NT2/D1 (cell line): ENCODE measurements around the gene CDON.

ENCODE experiments used
- DNase-seq: peaks from one replicate; pipeline ENCODE4 v3.0.0-alpha.2; 2011; ENCODE audit warnings: low read depth, low spot score
- H3K27me3 ChIP-seq: 2 replicates; pipeline ENCODE4 v1.6.0; 2011; ENCODE audit warnings: mild to moderate bottlenecking; ENCODE audit not compliant: insufficient read length, insufficient read depth
- H3K36me3 ChIP-seq: 2 replicates; pipeline ENCODE4 v1.6.1; 2011; ENCODE audit warnings: mild to moderate bottlenecking, low read length, mixed read lengths; ENCODE audit not compliant: insufficient read depth, insufficient read length
- H3K4me1 ChIP-seq: 2 replicates; pipeline ENCODE4 v1.5.1; 2011; ENCODE audit not compliant: insufficient read depth, insufficient read length
- H3K4me3 ChIP-seq: 2 replicates; pipeline ENCODE4 v1.5.1; 2011; ENCODE audit warnings: low read depth; ENCODE audit not compliant: insufficient read length
- H3K9ac ChIP-seq: 2 replicates; pipeline ENCODE4 v1.6.0; 2011; ENCODE audit warnings: low read depth; ENCODE audit not compliant: insufficient read length
- H3K9me3 ChIP-seq: 2 replicates; pipeline ENCODE4 v1.5.1; 2011; ENCODE audit warnings: mild to moderate bottlenecking, low read length; ENCODE audit not compliant: insufficient read depth
- SUZ12 ChIP-seq: IDR thresholded peaks from 2 replicates; pipeline ENCODE4 v1.6.1; 2011; ENCODE audit not compliant: insufficient read length, insufficient read depth; ENCODE audit errors: extremely low read depth
- YY1 ChIP-seq: IDR thresholded peaks from 2 replicates; pipeline ENCODE4 v1.6.1; 2011; ENCODE audit not compliant: insufficient read length, insufficient read depth
- ZNF274 ChIP-seq: IDR thresholded peaks from 2 replicates; pipeline ENCODE4 v1.6.1; 2011; ENCODE audit warnings: mild to moderate bottlenecking, low read depth, low read length

The CDON gene

DNA sequence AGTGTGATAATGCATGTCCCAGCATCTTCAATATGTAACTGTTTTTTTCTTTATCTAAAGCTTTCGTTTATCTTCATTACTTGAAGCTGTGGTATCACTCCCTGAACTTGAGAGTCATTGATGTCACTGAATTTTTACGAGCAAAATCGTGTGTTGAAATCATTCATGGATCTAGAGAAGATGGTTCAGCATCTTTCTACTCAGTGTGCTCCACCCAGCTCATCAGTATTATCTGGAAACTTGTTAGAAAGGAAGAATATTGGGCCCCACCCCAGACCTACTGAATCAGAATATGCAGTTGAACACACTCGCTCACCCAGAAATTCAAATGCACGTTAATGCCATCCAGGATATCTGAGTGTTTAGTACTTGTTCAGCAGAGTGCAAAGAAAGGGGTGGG lies 8.3 kb downstream of the CDON start:
- Histone ChIP-seq H3K4me3 (no peak overlapping the region), H3K9me3 (no peaks in the 10 kb centered on the region), H3K27me3 (no peaks in the 10 kb centered on the region), H3K9ac (no peak overlapping the region), H3K36me3 (no peaks in the 10 kb centered on the region), H3K4me1 (no peaks in the 10 kb centered on the region)
- no peak for DNase-seq
- no peak for TF ChIP-seq YY1
- no peak for TF ChIP-seq ZNF274
- no peak for TF ChIP-seq SUZ12

DNA sequence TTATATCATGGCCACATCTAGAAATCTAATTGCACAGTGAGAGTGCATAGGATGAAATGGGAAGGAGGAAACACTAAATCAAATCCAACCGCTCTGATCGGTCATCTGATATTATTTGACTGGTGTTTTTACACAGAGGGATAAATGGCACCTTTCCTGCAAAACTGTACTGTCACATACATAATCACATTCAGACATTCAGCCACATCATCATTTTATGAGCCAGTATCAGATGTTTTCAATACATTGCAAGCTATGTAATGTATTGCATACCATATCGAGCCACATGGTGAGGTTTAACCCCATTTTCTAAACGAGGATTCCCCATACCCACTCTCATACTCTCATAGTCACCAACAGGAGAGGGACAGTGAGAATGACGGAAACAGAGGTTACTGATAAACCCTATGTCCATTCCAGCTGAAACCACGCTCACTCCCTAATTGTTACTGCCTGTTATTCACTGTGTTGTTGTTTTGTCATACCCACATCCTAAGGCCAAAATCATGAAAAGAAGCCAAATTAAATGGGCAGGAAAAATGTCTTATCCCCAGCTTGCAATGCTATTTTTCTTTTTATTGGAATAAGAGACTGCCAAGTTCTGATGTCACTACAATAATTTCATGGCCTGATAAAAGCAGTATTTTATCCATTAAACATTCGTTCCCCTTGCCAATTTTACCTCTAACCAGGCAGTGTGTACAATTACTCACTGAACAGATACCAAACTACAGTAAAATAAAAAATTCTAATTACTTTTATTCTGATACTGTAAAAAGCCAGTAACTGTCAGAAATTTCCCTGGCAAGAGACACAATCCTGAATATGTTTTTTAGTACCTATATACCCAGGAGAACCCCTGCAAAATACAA lies 9.0 kb downstream of the CDON start:
- Histone ChIP-seq H3K36me3 (no peaks in the 10 kb centered on the region), H3K27me3 (no peaks in the 10 kb centered on the region), H3K4me1 (no peaks in the 10 kb centered on the region), H3K4me3 (no peak overlapping the region), H3K9ac (no peak overlapping the region), H3K9me3 (no peaks in the 10 kb centered on the region)
- DNase-seq: no peak
- TF ChIP-seq SUZ12 (no peak), YY1 (no peak), ZNF274 (no peak)

DNA sequence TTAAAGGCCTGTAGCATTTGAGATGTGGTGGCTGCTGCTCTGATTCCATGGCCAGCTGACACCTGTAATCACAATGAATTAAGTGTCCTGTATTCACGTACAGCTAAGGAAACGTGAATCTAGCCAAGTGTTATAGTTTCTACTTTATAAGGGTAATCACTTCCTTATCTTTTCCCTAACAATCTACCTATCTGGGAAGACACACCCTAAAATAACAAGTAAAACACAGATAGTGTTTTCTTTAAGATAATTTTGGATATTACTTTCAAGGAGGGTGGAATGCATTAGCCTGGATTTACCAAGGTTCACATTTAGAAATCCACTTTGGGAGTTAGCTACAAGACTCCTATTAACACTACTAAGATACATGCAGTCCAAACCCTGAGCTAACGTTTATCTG lies 11.5 kb downstream of the CDON start:
- Histone ChIP-seq H3K4me1 (no peaks in the 10 kb centered on the region), H3K4me3 (no peak overlapping the region), H3K27me3 (no peaks in the 10 kb centered on the region), H3K9me3 (no peaks in the 10 kb centered on the region), H3K9ac (no peak overlapping the region), H3K36me3 (no peaks in the 10 kb centered on the region)
- no peak for DNase-seq
- TF ChIP-seq YY1: no peak
- no peak for TF ChIP-seq SUZ12
- TF ChIP-seq ZNF274: no peak

DNA sequence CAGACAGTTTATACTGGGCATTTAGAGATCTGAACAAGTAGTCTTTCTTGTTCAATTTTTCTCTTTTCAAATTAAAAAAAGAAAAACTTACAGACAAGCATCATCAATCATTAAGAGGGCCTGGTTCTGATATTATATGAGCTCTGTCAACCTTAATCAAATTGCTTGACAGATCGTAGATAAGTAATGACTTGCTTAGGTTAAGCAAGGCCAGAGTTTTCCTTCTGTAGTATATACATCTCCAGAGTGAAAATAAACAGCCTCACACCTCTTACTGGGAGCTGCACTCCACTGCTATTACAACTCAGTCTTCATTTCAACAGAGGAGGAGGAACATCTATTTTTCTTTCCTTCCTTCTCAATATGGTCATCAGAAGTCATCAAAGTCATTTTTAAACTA lies 13.5 kb downstream of the CDON start:
- Histone ChIP-seq H3K36me3 (no peaks in the 10 kb centered on the region), H3K9ac (no peak overlapping the region), H3K9me3 (no peaks in the 10 kb centered on the region), H3K4me3 (no peak overlapping the region), H3K27me3 (no peaks in the 10 kb centered on the region), H3K4me1 (no peaks in the 10 kb centered on the region)
- TF ChIP-seq YY1 (no peak), SUZ12 (no peak), ZNF274 (no peak)
- DNase-seq: no peak

DNA sequence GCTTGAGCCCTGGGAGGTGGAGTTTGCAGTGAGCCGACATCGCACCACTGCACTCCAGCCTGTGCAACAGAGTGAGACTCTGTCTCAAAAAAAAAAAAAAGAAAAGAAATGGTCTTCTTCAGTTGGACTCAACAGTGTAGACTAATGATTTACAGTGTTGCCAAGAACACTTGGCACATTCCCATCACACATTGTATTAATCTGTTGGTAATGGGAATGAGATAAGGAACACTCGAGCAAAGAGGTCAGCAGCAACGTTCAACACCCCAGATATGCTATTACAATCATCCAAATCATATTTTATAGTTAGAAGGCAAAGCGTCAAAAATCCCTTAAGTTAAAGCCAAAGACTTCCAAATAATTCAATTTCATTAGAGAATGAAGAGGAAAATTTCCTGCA lies 14.5 kb downstream of the CDON start:
- no peaks in the 10 kb centered on the region for H3K9me3 ChIP-seq
- TF ChIP-seq YY1 (no peak), SUZ12 (no peak), ZNF274 (no peak)
- H3K4me1 ChIP-seq: no peaks in the 10 kb centered on the region
- H3K9ac ChIP-seq: no peak overlapping the region
- H3K36me3 ChIP-seq: no peaks in the 10 kb centered on the region
- DNase-seq: no peak
- no peak overlapping the region for H3K4me3 ChIP-seq
- H3K27me3 ChIP-seq: no peaks in the 10 kb centered on the region

DNA sequence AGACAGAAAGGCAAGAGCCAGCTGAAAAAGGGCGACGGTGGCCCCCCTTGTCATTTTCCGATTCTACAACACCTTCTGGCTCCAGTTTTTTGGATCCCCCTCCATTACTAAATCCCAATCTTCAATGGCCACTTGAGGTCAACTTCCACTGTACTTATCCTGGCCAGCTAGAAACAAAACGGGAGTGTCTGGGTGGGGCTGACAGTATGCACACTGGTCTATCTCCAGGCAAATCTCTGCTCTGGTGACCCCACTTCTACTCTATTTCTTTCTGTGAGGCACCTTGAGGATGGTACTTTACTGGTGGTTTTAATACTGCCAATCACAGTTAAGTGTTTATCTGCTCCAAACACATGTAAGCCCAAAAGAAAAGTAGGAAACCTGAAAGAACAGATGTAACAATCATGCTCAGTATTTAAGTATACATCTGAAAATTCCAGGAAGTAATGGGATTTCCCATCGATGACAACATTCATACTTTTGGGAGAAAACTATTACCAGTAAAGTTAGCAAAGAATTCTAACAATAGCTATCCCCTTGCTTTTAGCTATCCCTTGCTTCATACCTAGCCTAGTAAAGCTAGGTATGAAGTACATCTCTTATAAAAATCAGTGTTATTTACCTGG lies 16.0 kb downstream of the CDON start:
- no peak for DNase-seq
- no peaks in the 10 kb centered on the region for H3K4me1 ChIP-seq
- TF ChIP-seq ZNF274 (no peak), YY1 (no peak), SUZ12 (no peak)

DNA sequence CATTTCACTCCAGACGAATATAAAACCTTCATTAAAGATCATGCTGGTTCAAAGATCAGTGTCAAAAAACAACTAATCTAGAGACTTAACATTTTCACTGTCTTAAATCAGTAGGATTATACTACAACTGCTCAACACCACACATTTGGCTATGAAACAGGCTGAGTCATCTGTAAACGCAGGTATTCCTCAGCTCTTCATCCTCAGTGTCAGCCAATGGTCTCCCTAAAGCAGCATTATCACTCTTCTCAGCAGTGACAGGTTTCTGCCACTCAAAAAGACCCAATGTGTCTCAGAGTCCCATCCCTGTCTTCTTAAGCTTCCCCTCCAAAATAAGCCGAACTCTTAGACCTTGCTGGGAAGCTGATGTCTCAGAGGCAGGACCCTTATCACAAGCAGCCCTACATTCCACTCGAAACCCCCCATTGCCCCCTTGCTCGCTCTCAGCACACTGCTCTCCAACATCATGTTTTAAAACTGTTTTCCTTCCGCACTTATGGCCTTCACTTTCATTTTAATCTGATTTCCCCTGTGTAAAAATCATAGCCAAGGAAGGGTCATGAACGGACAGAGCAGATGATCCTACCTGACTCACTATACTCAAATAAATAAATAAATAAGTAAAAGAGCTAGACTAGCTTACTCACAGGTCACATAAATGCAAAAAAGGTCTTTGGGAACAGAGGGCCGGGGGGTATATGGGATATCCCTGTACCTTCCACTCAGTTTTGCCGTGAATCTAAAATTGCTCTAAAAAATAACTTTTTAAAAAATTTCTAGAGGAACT lies 23.0 kb downstream of the CDON start:
- Histone ChIP-seq H3K36me3 (no peaks in the 10 kb centered on the region), H3K4me1 (no peaks in the 10 kb centered on the region), H3K9ac (no peak overlapping the region), H3K4me3 (no peak overlapping the region), H3K27me3 (no peaks in the 10 kb centered on the region), H3K9me3 (no peaks in the 10 kb centered on the region)
- no peak for DNase-seq
- no peak for TF ChIP-seq YY1
- no peak for TF ChIP-seq SUZ12
- no peak for TF ChIP-seq ZNF274

More for the DNA sequence above, 16.0 kb downstream of the CDON start:
- Histone ChIP-seq H3K4me3 (no peak overlapping the region), H3K9ac (no peak overlapping the region), H3K9me3 (no peaks in the 10 kb centered on the region), H3K36me3 (no peaks in the 10 kb centered on the region), H3K27me3 (no peaks in the 10 kb centered on the region)
